H1 (cell line): ENCODE measurements around the gene RECK. TPM values are rescaled to one million over a fixed set of nuclear protein-coding genes. Genes with fewer than 3 reads are reported as not detected.

Source experiments
- CTCF ChIA-PET: fragments of 300-600 bp; sonication (Branson Sonifier 250); formaldehyde crosslinking; loops from one replicate; lab custom pipeline; 2021; ENCODE audit not compliant: partially characterized antibody; lab: Charles Lee
- POLR2A ChIA-PET: fragments of 300-600 bp; sonication (Branson Sonifier 250); formaldehyde crosslinking; loops from one replicate; lab custom pipeline; 2021; ENCODE audit warnings: inconsistent platforms; ENCODE audit not compliant: partially characterized antibody; lab: Charles Lee
- DNase-seq, 2 experiments: peaks; one replicate each; pipeline versions ENCODE4 v3.0.0 to v3.0.0-alpha.2; 2010 to 2022; ENCODE audit warnings: low spot score in 2 of 2, low read depth in 1 of 2, mixed read lengths in 1 of 2
- FAIRE-seq: peaks from 2 replicates; lab custom pipeline; 2011; peaks lifted over from hg19 to GRCh38; lab: Jason Lieb, UNC
- H2AFZ ChIP-seq: 2 replicates; pipeline ENCODE4 v1.8.1; 2012; ENCODE audit warnings: low read length, inconsistent platforms
- H2AK5ac ChIP-seq: 2 replicates; pipeline ENCODE4 v1.6.1; 2013; ENCODE audit warnings: low read depth, low read length
- H2BK120ac ChIP-seq: replicated peaks from 2 replicates; pipeline ENCODE3; 2013; ENCODE audit warnings: low read depth, low read length, inconsistent platforms
- H2BK12ac ChIP-seq: 2 replicates; pipeline ENCODE4 v1.6.1; 2013; ENCODE audit warnings: low read depth, low read length
- H2BK15ac ChIP-seq: 2 replicates; pipeline ENCODE4 v1.6.1; 2013; ENCODE audit warnings: low read length
- H2BK20ac ChIP-seq: 2 replicates; pipeline ENCODE4 v1.6.1; 2013; ENCODE audit warnings: low read length
- H2BK5ac ChIP-seq: 2 replicates; pipeline ENCODE4 v1.6.1; 2013; ENCODE audit warnings: low read depth, low read length
- H3K14ac ChIP-seq: 2 replicates; pipeline ENCODE4 v1.6.1; 2013; ENCODE audit warnings: inconsistent platforms; ENCODE audit not compliant: insufficient read length
- H3K18ac ChIP-seq: 2 replicates; pipeline ENCODE4 v1.6.1; 2013; ENCODE audit warnings: low read length; ENCODE audit errors: extremely low read depth
- H3K23ac ChIP-seq: 2 replicates; pipeline ENCODE4 v1.6.1; 2013; ENCODE audit warnings: inconsistent platforms; ENCODE audit not compliant: insufficient read length
- H3K23me2 ChIP-seq: 2 replicates; pipeline ENCODE4 v1.6.1; 2013; ENCODE audit warnings: low read depth, low read length
- H3K27ac ChIP-seq: 2 replicates; pipeline ENCODE4 v1.6.1; 2011; ENCODE audit warnings: low read depth, low read length, inconsistent platforms
- H3K27me3 ChIP-seq, 4 experiments: replicated peaks in 1 of 4; 1 replicate in 1 of 4; 2 replicates in 3 of 4; pipeline versions ENCODE4 v1.6.1 to v1.8.1; 2011 to 2013; ENCODE audit warnings: low read length in 3 of 4, mild to moderate bottlenecking in 3 of 4, inconsistent platforms in 2 of 4, mixed read lengths in 2 of 4, moderate library complexity in 1 of 4; ENCODE audit not compliant: control insufficient read depth in 3 of 4, insufficient read depth in 3 of 4; ENCODE audit errors: extremely low read depth in 1 of 4
- H3K36me3 ChIP-seq, 4 experiments: 2 replicates each; pipeline versions ENCODE4 v1.6.1 to v1.8.1; 2011 to 2013; ENCODE audit warnings: mild to moderate bottlenecking in 4 of 4, low read length in 3 of 4, moderate library complexity in 2 of 4, control low read depth in 1 of 4, inconsistent platforms in 1 of 4; ENCODE audit not compliant: insufficient read depth in 4 of 4, control insufficient read depth in 2 of 4
- H3K4ac ChIP-seq: replicated peaks from 2 replicates; pipeline ENCODE3; 2013; ENCODE audit warnings: low read length, low read depth, mixed read lengths, inconsistent platforms; ENCODE audit not compliant: insufficient read length
- H3K4me1 ChIP-seq, 4 experiments: replicated peaks in 1 of 4; 1 replicate in 1 of 4; 2 replicates in 3 of 4; pipeline versions ENCODE4 v1.6.1 to v1.8.1; 2011 to 2013; ENCODE audit warnings: low read length in 3 of 4, inconsistent platforms in 2 of 4, mixed read lengths in 1 of 4; ENCODE audit not compliant: insufficient read depth in 4 of 4, control insufficient read depth in 3 of 4
- H3K4me2 ChIP-seq, 2 experiments: 2 replicates each; pipeline versions ENCODE4 v1.6.1 to v1.8.1; 2011 to 2013; ENCODE audit warnings: low read depth in 2 of 2, low read length in 2 of 2, control low read depth in 1 of 2, inconsistent platforms in 1 of 2, mild to moderate bottlenecking in 1 of 2; ENCODE audit not compliant: insufficient read depth in 1 of 2
- H3K4me3 ChIP-seq, 4 experiments: fragments of 200-600, 300-600 bp in 1 of 4; sonication (generic), shearing (Covaris generic), sonication (Bioruptor Twin) in 1 of 4; 2 replicates each; pipeline versions ENCODE4 v1.5.1 to v1.8.1; 2011 to 2016; ENCODE audit warnings: low read length in 4 of 4, low read depth in 3 of 4, control low read depth in 2 of 4, inconsistent platforms in 2 of 4, mild to moderate bottlenecking in 2 of 4, mixed read lengths in 1 of 4, moderate library complexity in 1 of 4; ENCODE audit not compliant: insufficient read depth in 2 of 4; ENCODE audit errors: extremely low read depth in 1 of 4
- H3K56ac ChIP-seq: replicated peaks from 2 replicates; pipeline ENCODE3; 2013; ENCODE audit warnings: low read depth, mild to moderate bottlenecking, mixed read lengths, low read length, inconsistent platforms; ENCODE audit not compliant: insufficient read length
- H3K79me1 ChIP-seq: 2 replicates; pipeline ENCODE4 v1.6.1; 2013; ENCODE audit warnings: low read depth, low read length, control low read depth
- H3K79me2 ChIP-seq, 2 experiments: 2 replicates each; pipeline versions ENCODE4 v1.6.1 to v1.8.1; 2012 to 2013; ENCODE audit warnings: low read length in 2 of 2, mild to moderate bottlenecking in 2 of 2, inconsistent platforms in 1 of 2; ENCODE audit not compliant: insufficient read depth in 2 of 2, control insufficient read depth in 1 of 2
- H3K9ac ChIP-seq, 4 experiments: replicated peaks in 1 of 4; 1 replicate in 1 of 4; 2 replicates in 3 of 4; pipeline versions ENCODE4 v1.6.1 to v1.8.1; 2011 to 2013; ENCODE audit warnings: low read depth in 3 of 4, low read length in 3 of 4, control low read depth in 2 of 4, mild to moderate bottlenecking in 2 of 4, moderate library complexity in 2 of 4, inconsistent platforms in 1 of 4; ENCODE audit errors: extremely low read depth in 1 of 4
- H3K9me3 ChIP-seq, 2 experiments: 2 replicates each; pipeline versions ENCODE4 v1.6.1 to v1.8.1; 2012 to 2013; ENCODE audit warnings: mild to moderate bottlenecking in 2 of 2, moderate library complexity in 2 of 2, control low read depth in 1 of 2, inconsistent platforms in 1 of 2, low read depth in 1 of 2, low read length in 1 of 2, mixed read lengths in 1 of 2; ENCODE audit not compliant: insufficient read depth in 2 of 2
- H4K20me1 ChIP-seq, 2 experiments: replicated peaks in 1 of 2; 2 replicates each; pipeline versions ENCODE3 to v1.8.1; 2011 to 2013; ENCODE audit warnings: inconsistent platforms in 2 of 2, low read length in 2 of 2, mild to moderate bottlenecking in 1 of 2; ENCODE audit not compliant: insufficient read depth in 2 of 2, control insufficient read depth in 1 of 2
- H4K5ac ChIP-seq: 2 replicates; pipeline ENCODE4 v1.6.1; 2013; ENCODE audit warnings: low read length, low read depth, mixed read lengths, inconsistent platforms; ENCODE audit not compliant: insufficient read length
- H4K8ac ChIP-seq: 2 replicates; pipeline ENCODE4 v1.8.0; 2013; ENCODE audit warnings: mild to moderate bottlenecking, moderate library complexity, low read length, inconsistent platforms; ENCODE audit not compliant: insufficient read depth; ENCODE audit errors: extremely low read depth
- H4K91ac ChIP-seq: replicated peaks from 2 replicates; pipeline ENCODE3; 2013; ENCODE audit warnings: low read length, mixed read lengths, inconsistent platforms; ENCODE audit not compliant: insufficient read length
- ATF2 ChIP-seq: IDR thresholded peaks from 2 replicates; pipeline ENCODE4 v1.6.1; 2012; ENCODE audit warnings: low read length, inconsistent platforms
- CBX8 ChIP-seq: fragments of 300-800, 300-1000 bp; sonication (generic); IDR thresholded peaks from 2 replicates; pipeline ENCODE4 v1.7.1; 2016; ENCODE audit warnings: low read depth, low read length, borderline replicate concordance
- CHD1 ChIP-seq: IDR thresholded peaks from 2 replicates; pipeline ENCODE4 v1.6.1; 2012; ENCODE audit warnings: low read depth, low read length, improper control_type of control experiment
- GABPA ChIP-seq: IDR thresholded peaks from 2 replicates; pipeline ENCODE4 v1.6.1; 2011; ENCODE audit warnings: mild to moderate bottlenecking, low read length, moderate library complexity, borderline replicate concordance; ENCODE audit not compliant: insufficient read depth
- HDAC2 ChIP-seq, 2 experiments: fragments of 300-600 bp in 1 of 2; sonication (generic) in 1 of 2; IDR thresholded peaks; 2 replicates each; pipeline ENCODE4 v1.6.1; 2011 to 2012; ENCODE audit warnings: low read depth in 2 of 2, low read length in 2 of 2, mild to moderate bottlenecking in 2 of 2, moderate library complexity in 2 of 2, borderline replicate concordance in 1 of 2, inconsistent platforms in 1 of 2
- MAX ChIP-seq: IDR thresholded peaks from 2 replicates; pipeline ENCODE4 v1.6.1; 2012; ENCODE audit warnings: inconsistent platforms
- POLR2A ChIP-seq, 2 experiments: IDR thresholded peaks; 1 replicate in 1 of 2; 2 replicates in 1 of 2; pipeline ENCODE4 v1.6.1; 2011; ENCODE audit warnings: low read depth in 2 of 2, low read length in 2 of 2, mild to moderate bottlenecking in 2 of 2; ENCODE audit errors: control extremely low read depth in 1 of 2
- RBBP5 ChIP-seq: IDR thresholded peaks from 2 replicates; pipeline ENCODE4 v1.7.1; 2012; ENCODE audit warnings: low read depth, mild to moderate bottlenecking, inconsistent platforms, low read length, moderate library complexity, borderline replicate concordance
- SP2 ChIP-seq: IDR thresholded peaks from 2 replicates; pipeline ENCODE4 v1.6.1; 2012; ENCODE audit warnings: mild to moderate bottlenecking, low read length, inconsistent platforms
- SUZ12 ChIP-seq: fragments of 200-600 bp; sonication (generic); IDR thresholded peaks from 2 replicates; pipeline ENCODE4 v1.6.1; 2012; ENCODE audit warnings: mild to moderate bottlenecking, inconsistent platforms, low read length, moderate library complexity, mixed read lengths
- WGBS, 2 experiments: shearing (Covaris generic) in 1 of 2; methylation state at CpG; one replicate each; pipeline versions ENCODE4 v1.1.6 to v1.1.7; 2013 to 2015; ENCODE audit warnings: low lambda C conversion rate in 2 of 2, mixed read lengths in 2 of 2, inconsistent platforms in 1 of 2, low coverage in 1 of 2, missing lambda C conversion rate in 1 of 2; ENCODE audit not compliant: insufficient replicate concordance in 2 of 2, insufficient coverage in 1 of 2, insufficient read length in 1 of 2; ENCODE audit errors: extremely low coverage in 1 of 2, missing lambda C conversion rate in 1 of 2; 5-methylcytosine and 5-hydroxymethylcytosine counted together
- polyA plus RNA-seq, 7 experiments: library from polyadenylated mRNA; depleted of rRNA in 3 of 7; stranded (reverse) in 5 of 7; unstranded in 2 of 7; fragments of >200 nt in 5 of 7; fragments of 200-250 nt in 2 of 7; gene quantifications; 1 replicate in 5 of 7; 2 replicates in 1 of 7; 4 replicates in 1 of 7; pipeline versions ENCODE4 v1.2.1 to v1.2.3, GENCODE V29; 2011 to 2013; ENCODE audit warnings: missing spikeins in 2 of 7, mixed read lengths in 2 of 7
- total RNA-seq: library from RNA; stranded (reverse); fragmentation: NEBNext Ultra II Directional; extraction: Animal tissue kit (Norgen Biotek cat#: 25700); gene quantifications from 2 replicates; pipeline ENCODE4 v1.2.1, GENCODE V29; 2021
- TF ChIP-seq, protein P1 (sequence below): IDR thresholded peaks from 2 replicates; pipeline ENCODE4 v1.6.1; 2011; ENCODE audit warnings: low read length, improper control_type of control experiment

RECK gene
- total and polyA plus RNA-seq, 2 of the 8 experiments (the other 6 are each of a cell fraction or from before 2014, with no cell fraction given): 5.4 to 9.8 TPM

GRCh38 chr9:36086442-36086841, 49.7 kb downstream of the RECK start:
- H2BK12ac ChIP-seq: no peak overlapping the region
- no peak overlapping the region for H3K9ac ChIP-seq
- no peak overlapping the region for H4K5ac ChIP-seq
- no peak overlapping the region for H4K8ac ChIP-seq
- WGBS, 2 experiments: 90% methylated on average over 7 of the region's 7 CpGs; no CpG with 5 or more reads in 1 of the 2 experiments
- no peak overlapping the region for H4K91ac ChIP-seq
- no peak overlapping the region for H3K4me2 ChIP-seq
- H3K4me3 ChIP-seq: no peak overlapping the region
- H3K27me3 ChIP-seq: no peaks in the 10 kb centered on the region
- ChIA-PET POLR2A (no interaction called here), CTCF (interaction anchor here (0.6 to 3.0 kb wide), 3 partner anchors 14 to 1000 kb away, joined by 3 to 9 read pairs (median 5); no protein-coding TSS in a partner anchor)
- H3K36me3 ChIP-seq: peaks cover 0 to 9% (median 2%) of the 10 kb centered on the region in 4 experiments; a peak in 3 of 8 replicates
- H3K4me1 ChIP-seq: peaks cover 0 to 3% (median 0%) of the 10 kb centered on the region in 4 experiments; a peak in 1 of 7 replicates
- no peak overlapping the region for H2BK120ac ChIP-seq
- no peak overlapping the region for H3K14ac ChIP-seq
- no peaks in the 10 kb centered on the region for H3K23me2 ChIP-seq
- FAIRE-seq (no peak), DNase-seq (no peak)
- H2BK5ac ChIP-seq: no peak overlapping the region
- no peak overlapping the region for H2AFZ ChIP-seq
- H3K27ac ChIP-seq: no peak overlapping the region
- no peak overlapping the region for H2BK20ac ChIP-seq
- no peak overlapping the region for H3K56ac ChIP-seq
- H3K9me3 ChIP-seq: 0 out of 4 replicates have a peak, but pooled peaks cover 0 to 2% of the 10 kb centered on the region in 2 experiments
- no peak overlapping the region for H3K4ac ChIP-seq
- no peaks in the 10 kb centered on the region for H3K79me2 ChIP-seq
- H3K79me1 ChIP-seq: no peaks in the 10 kb centered on the region
- no peak overlapping the region for H2AK5ac ChIP-seq
- no peak overlapping the region for H3K23ac ChIP-seq
- no peak overlapping the region for H2BK15ac ChIP-seq
- H3K18ac ChIP-seq: no peak overlapping the region
- no peaks in the 10 kb centered on the region for H4K20me1 ChIP-seq
- TF ChIP-seq HDAC2 (IDR thresholded peaks at IDR 0.05; ENCODE audit: borderline replicate concordance in 1 of 2, low read depth in 2 of 2, low read length in 2 of 2) (no peak), ATF2 (no peak), RBBP5 (no peak), CBX8 (no peak), SUZ12 (no peak), POLR2A (IDR thresholded peaks at IDR 0.05; ENCODE audit: control extremely low read depth in 1 of 2, low read depth in 2 of 2, low read length in 2 of 2) (no peak), GABPA (no peak), MAX (no peak), SP2 (no peak), CHD1 (no peak)
- TF ChIP-seq, protein P1, sequence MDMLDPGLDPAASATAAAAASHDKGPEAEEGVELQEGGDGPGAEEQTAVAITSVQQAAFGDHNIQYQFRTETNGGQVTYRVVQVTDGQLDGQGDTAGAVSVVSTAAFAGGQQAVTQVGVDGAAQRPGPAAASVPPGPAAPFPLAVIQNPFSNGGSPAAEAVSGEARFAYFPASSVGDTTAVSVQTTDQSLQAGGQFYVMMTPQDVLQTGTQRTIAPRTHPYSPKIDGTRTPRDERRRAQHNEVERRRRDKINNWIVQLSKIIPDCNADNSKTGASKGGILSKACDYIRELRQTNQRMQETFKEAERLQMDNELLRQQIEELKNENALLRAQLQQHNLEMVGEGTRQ: no peak
